ENCODE results near the gene CFAP410.

- TF ChIP-seq, protein P1, sequence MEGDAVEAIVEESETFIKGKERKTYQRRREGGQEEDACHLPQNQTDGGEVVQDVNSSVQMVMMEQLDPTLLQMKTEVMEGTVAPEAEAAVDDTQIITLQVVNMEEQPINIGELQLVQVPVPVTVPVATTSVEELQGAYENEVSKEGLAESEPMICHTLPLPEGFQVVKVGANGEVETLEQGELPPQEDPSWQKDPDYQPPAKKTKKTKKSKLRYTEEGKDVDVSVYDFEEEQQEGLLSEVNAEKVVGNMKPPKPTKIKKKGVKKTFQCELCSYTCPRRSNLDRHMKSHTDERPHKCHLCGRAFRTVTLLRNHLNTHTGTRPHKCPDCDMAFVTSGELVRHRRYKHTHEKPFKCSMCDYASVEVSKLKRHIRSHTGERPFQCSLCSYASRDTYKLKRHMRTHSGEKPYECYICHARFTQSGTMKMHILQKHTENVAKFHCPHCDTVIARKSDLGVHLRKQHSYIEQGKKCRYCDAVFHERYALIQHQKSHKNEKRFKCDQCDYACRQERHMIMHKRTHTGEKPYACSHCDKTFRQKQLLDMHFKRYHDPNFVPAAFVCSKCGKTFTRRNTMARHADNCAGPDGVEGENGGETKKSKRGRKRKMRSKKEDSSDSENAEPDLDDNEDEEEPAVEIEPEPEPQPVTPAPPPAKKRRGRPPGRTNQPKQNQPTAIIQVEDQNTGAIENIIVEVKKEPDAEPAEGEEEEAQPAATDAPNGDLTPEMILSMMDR (IDR thresholded peaks at IDR 0.05) = no peak
- TF ChIP-seq RAD21 (IDR thresholded peaks at IDR 0.05; ENCODE audit: low read length) (no peak), SMC3 (IDR thresholded peaks at IDR 0.05; ENCODE audit: low read depth, low read length) (no peak), REST (IDR thresholded peaks at IDR 0.05; ENCODE audit: low read depth, low read length) (no peak), EP300 (IDR thresholded peaks at IDR 0.05; ENCODE audit: borderline replicate concordance in 1 of 2, low read depth in 1 of 2, low read length in 1 of 2) (no peak), ZBTB33 (IDR thresholded peaks at IDR 0.05; ENCODE audit: borderline replicate concordance, low read depth) (no peak), POLR2AphosphoS5 (IDR thresholded peaks at IDR 0.05; ENCODE audit: low read depth, low read length) (no peak), EZH2phosphoT487 (IDR thresholded peaks at IDR 0.05; ENCODE audit: borderline replicate concordance, low read depth) (no peak), CHD2 (IDR thresholded peaks at IDR 0.05; ENCODE audit: low read length, partially characterized antibody) (no peak), FOSL2 (IDR thresholded peaks at IDR 0.05; ENCODE audit: borderline replicate concordance, low read depth) (no peak), RFX5 (IDR thresholded peaks at IDR 0.05; ENCODE audit: low read length) (no peak), RXRA (IDR thresholded peaks at IDR 0.05; ENCODE audit: borderline replicate concordance, low read depth) (no peak), MXI1 (IDR thresholded peaks at IDR 0.05; ENCODE audit: low read depth, low read length) (no peak)
- TF ChIP-seq, protein P2, sequence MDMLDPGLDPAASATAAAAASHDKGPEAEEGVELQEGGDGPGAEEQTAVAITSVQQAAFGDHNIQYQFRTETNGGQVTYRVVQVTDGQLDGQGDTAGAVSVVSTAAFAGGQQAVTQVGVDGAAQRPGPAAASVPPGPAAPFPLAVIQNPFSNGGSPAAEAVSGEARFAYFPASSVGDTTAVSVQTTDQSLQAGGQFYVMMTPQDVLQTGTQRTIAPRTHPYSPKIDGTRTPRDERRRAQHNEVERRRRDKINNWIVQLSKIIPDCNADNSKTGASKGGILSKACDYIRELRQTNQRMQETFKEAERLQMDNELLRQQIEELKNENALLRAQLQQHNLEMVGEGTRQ (IDR thresholded peaks at IDR 0.05; ENCODE audit: borderline replicate concordance, low read depth, low read length) = no peak
These were observed 49.7 kb downstream of the CFAP410 start for GRCh38 chr21:44289381-44290010.
